ENCODE data around the gene ATP8B1.

Gene ATP8B1

DNA sequence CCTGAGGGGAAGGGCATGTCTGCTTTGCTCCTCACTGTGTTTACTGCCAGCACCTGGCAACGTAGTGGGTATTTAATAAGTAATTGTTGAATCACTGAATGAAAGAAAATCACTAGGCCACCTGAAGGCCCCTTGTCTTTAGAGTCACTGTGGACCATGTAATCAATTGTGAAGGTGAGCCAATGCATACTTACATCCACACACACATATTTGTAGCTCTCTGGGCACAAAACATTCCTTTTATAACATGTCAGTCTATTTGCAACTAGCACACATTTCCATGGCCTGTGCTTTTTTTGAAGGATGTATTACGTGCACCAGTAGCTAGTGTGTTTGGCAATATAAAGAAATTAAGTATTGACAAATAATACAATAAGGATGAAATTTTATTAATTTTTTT is 11.2 kb downstream of the ATP8B1 start:
- DNase-seq: no peak

GRCh38 chr18:57791192-57791591 is 11.9 kb downstream of the ATP8B1 start:
- DNase-seq: no peak

DNA sequence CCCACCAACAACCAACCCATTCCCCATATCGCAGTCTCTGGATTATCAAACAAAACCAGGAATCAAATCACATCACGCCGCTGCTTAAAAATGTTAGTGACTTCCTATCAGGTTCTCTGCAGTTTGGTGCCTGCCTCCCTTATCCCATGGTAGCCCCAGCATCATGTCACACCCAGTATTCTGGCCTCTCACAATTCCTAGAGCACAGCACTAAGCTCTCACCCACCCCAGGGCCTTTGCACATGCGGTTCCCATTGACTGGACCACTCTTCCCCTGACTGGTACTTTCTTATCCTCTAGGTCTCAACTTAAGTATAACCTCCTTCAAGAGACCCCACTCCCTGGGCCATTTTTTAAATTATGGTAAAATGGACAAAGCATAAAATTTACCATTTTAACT is 12.8 kb downstream of the ATP8B1 start:
- no peak for DNase-seq

DNA sequence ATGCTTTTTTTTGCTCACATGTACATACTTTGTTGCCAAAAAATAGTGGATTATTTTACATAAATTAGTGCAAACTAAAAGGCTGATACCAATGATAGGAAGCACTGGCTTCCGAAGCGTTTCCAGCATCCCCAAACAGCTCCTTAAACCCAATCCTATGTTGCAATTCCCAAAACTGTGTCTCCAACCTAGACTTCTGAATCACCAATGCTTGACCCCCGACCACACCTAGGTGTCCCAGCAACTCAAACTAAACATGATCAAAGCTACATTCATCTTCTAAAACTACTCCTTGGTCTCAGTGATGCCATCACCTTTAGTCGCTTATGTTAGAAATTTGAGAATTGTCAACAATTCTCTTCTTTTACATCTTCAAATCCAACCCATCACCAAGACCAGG is 13.4 kb downstream of the ATP8B1 start:
- no peak for DNase-seq

DNA sequence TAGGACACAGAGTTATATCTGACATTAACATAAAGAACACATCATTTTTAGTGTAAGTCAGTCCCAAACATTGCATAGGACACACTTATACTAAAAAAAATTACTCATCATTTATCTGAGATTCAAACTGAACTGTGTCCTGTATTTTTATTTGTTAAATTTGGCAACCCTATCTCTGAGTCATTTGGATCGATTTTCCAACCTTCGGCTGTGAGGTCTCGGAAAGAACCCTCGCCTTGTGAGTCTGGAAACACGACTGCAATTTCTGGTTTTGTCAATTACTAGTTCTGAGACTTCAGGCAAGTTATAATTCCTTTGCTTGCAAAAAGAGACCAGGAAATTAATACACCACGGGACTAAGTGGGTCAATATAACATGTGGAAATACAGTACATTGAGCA is 14.0 kb downstream of the ATP8B1 start:
- no peak for DNase-seq

- no peak for DNase-seq
These were observed 15.9 kb downstream of the ATP8B1 start for GRCh38 chr18:57787068-57787685.

DNA sequence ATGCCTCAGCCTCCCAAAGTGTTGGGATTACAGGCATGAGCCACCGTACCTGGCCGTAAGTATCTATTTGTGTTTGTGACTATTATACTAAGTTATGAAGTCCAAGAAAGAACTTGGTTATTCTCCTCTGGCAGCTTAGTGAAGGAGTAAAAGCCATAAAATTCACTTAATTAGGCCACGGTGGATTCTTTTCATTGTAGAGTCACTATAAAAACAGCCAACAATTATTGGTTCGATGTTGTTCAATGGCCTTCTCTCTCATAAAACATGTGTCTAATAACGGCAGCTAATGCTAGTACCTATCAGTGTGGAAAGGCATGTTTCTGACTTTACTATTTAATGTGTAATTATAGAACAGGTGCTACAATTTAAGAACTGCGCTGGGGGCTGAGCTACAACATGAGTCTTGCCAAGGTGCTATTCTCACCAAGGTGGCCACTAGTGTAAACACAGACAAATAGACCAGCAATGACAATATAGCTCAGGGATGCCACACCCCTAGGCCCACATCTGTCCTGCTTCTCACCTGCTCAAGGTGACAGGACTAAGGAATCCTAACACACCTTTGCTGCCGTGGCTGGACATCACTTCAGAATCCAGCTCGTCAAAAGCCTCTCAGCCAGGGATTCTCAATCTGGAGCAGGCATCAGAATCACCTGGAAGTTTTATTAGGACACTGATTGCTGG is 17.2 kb downstream of the ATP8B1 start:
- DNase-seq: no peak

DNA sequence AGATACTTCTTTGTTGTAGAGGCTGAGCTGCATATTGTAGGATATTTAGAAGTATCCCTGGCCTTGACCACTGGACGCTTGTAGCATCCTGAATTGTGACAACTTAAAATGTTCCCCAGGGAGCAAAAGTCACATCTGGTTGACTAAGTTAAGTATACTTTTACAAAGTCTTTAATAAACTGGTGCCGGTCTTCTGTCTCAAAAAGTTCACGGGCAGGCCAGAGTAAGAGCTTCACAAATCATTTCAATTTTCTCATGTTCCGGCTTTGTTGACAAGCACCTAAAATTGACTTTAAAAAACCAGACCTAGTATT is 18.4 kb downstream of the ATP8B1 start:
- no peak for DNase-seq

DNA sequence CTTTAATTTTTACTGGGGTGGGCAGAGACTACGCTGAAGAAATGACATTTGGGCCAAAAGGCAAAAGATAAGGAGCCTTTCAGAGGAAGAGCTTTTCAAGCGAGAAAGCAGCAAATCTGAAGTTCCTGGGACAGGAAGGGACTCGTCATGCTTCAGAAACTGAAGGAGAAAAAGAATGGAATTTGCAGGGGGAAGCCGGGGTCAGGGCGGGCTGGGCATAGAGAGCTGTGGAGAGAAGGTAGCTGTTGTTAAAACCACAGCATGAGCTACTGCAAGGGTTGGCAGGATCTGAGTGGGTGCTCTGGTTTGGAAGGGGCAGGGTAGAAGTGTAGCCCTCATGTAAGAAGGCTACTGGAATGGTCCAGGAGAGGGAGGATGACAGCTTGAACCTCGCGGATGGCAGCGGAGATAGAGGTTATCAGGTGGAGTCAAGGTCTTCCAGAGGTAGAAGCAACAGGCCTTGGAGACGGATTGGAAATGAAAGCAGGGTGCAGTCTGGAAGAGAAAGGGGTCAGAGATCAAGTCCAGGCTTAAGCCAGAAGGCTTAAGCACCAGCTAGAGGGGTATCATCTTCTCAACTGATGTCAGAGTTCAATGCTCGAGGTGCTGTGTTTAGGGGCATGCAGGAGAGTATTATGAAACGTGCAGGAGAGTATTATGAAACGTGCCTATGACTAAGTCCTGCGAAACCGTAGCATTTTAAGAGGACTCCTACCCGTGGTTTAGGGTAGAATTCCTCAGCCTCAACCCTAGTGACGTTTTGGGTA is 18.9 kb downstream of the ATP8B1 start:
- DNase-seq: no peak

DNA sequence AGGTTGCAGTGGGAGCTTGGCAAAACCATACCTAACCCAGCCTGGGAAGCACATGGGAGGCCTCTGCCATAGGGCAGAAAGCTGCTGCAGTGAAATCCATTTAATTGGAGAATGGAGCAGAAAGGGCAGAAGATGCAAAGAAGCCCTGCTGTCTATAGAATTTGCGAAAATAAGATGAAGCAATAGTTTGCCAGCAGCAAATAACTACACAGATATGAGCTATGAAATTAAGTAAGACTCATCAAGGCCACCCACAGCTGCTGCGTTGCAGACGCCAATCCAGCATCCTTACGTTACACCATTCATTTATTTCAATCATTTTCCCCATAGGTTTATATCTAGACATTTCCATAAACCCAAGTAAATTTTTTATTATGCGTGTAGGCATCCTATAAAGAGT is 21.1 kb downstream of the ATP8B1 start:
- no peak for DNase-seq

GRCh38 chr18:57780706-57781347 is 22.3 kb downstream of the ATP8B1 start:
- no peak for DNase-seq

GRCh38 chr18:57780318-57780705 is 22.8 kb downstream of the ATP8B1 start:
- DNase-seq: no peak

- DNase-seq: no peak
These were observed 26.3 kb downstream of the ATP8B1 start for GRCh38 chr18:57776767-57777166.

DNA sequence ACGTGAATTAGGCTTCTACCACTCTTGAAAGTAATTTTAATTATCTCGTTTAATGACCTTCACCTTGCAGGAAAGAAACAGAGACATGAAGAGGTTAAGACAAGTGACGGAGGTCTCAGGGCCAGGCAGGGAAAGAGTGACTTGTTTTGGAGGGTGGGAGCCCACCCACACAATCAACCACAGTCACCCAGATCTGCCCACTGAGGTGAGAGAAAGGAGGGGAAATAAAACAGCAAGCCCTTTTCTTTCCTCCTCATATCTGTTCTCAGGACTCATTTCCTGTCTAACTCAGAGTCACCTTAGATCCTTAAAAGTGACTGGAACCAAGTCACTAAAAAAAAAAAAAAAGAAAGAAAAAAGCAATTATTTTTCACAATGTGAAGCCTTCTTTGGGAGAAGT is 26.8 kb downstream of the ATP8B1 start:
- DNase-seq: no peak

DNA sequence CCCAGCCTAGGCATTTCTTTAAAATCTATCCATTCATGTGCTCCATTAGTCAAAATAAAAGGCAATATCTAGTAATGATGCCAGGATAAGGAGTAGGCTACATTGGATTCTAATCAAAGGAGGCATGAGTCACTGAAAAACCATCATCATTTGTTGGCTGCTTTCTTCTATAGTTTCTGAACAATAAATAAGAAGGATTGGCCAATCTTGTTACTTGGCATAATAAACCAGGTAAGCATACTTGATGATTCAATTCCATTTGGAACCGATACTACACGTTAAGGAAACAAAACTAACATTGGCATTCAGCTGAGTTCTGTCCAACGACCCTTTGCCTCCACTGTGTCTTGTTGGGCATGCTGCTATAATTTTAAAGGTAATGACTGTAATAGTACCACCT is 27.2 kb downstream of the ATP8B1 start:
- no peak for DNase-seq

GRCh38 chr18:57772387-57772799 is 30.7 kb downstream of the ATP8B1 start:
- no peak for DNase-seq

- DNase-seq: no peak
These were observed 31.5 kb downstream of the ATP8B1 start for GRCh38 chr18:57771626-57772025.

- peak; percentile 16 to 18 for DNase-seq
These were observed 31.9 kb downstream of the ATP8B1 start for GRCh38 chr18:57771193-57771592.

DNA sequence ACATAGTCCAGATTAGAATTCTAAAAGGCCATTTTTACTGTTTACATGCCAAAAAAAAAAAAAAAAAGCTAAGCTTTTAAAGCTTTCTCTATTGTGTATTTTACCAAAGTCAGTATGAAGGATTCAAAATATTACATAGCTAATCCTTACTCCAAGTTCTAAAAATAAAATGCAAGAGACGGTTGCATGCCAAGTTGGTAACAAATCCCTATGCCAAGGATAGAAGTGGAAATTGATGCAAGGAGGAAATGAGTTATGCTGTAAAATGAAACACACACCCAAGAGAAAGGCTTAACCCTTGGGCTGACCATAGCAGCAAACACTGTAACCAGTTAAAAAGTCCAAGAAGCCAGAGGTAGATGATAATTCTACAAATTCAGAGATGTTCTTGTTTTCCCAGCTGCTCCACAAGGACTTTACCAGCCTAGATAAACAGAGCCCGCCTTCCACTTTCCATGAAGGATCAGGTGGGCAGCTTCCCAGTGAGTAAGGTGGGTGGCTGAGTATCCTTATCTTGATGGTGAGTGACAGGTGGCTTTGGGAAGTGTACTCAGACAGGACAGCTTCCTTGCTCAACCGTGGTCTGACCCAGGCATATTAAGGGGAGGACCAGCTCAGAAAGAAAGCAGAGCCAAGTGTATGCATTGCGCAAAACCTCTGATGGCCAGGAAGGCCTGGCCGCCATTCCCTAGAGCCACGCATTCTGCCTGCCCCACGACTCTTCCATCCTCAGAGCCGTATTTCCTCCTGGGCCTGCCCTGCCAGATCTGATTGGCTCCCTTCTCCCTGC is 34.4 kb downstream of the ATP8B1 start:
- DNase-seq: peak; percentile 20 to 24

GRCh38 chr18:57767259-57768050 is 35.7 kb downstream of the ATP8B1 start:
- DNase-seq: no peak

DNA sequence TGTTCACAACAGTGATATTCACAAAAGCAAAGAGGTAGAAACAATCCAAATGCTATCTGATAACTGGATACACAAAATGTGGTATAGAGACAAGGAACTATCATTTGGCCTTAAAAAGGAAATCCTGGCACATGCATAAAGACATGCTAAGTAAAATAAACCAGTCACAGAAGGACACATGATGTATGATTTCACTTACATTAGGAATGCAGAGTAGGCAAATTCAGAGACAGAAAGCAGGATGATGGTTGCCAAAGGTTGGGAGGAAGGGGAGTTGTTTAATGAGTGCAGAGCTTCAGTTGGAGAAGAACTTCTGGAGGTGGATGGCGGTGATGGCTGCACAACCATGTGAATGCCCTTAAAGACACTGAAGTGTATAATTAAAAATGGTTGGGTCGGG is 38.1 kb downstream of the ATP8B1 start:
- no peak for DNase-seq

DNA sequence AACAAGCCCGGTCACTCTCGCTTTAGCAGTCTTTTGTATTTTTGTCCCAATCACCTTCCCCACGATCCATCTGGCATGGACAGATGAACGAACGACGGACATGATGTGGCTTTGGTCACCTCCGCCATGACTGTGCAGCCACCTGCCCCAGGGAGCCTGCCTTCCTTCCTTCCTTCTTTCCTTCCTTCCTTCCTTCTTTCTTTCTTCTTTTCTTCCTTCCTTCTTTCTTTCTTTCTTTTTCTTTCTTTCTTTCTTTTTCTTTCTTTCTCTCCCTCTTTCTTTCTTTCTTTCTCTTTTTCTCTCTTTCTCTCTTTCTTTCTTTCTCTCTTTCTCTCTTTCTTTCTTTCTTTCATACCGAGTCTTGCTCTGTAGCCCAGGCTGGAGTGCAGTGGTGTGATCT is 39.0 kb downstream of the ATP8B1 start:
- no peak for DNase-seq

All from NCI-H187 (cell line).